ENCODE data around the gene TSPAN32.
"Not testable (repeated sequence)": the region's sequence is repeated elsewhere in the genome, so short reads cannot be mapped to it uniquely, and the experiment has no call there.

TSPAN32 gene

GRCh38 chr11:2267851-2268728 is 33.7 kb upstream of the TSPAN32 start:
- no peak for DNase-seq

- DNase-seq: peak; percentile 47
Measured at GRCh38 chr11:2268729-2269600, 32.8 kb upstream of the TSPAN32 start.

DNA sequence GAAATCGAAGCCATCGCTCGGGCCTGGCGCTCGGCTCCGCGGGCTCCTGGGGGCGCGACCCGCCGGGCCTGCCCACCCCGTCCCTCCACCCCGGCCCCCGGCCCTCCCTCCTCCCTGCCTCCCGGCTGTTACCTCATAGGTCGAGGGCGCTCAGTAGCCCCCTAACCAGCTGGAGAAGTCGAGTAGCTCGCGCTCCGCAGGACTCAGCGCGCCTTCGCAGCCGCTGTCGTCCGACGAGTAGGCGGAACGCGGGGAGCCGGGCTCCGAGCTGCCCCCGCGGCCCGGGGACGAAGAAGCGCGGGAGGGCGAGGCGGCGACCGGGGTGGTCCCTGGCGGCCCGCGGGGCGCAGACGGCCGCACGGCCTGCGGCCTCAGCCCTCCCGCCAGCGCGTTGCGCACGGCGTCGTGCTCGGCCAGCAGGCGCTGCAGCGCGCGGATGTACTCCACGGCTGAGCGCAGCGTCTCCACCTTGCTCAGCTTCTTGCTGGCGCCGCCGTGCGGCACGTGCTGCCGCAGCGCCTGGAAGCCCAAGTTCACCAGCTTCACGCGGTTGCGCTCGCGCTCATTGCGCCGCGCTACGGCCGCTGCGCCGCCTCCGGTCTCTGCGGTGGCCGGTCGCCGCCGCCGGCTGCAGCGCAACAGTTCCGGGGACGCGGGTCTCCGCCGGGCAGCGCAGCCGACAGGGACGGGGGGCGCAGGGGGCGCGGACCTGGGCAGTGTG is 32.1 kb upstream of the TSPAN32 start:
- DNase-seq: peak; percentile 48

DNA sequence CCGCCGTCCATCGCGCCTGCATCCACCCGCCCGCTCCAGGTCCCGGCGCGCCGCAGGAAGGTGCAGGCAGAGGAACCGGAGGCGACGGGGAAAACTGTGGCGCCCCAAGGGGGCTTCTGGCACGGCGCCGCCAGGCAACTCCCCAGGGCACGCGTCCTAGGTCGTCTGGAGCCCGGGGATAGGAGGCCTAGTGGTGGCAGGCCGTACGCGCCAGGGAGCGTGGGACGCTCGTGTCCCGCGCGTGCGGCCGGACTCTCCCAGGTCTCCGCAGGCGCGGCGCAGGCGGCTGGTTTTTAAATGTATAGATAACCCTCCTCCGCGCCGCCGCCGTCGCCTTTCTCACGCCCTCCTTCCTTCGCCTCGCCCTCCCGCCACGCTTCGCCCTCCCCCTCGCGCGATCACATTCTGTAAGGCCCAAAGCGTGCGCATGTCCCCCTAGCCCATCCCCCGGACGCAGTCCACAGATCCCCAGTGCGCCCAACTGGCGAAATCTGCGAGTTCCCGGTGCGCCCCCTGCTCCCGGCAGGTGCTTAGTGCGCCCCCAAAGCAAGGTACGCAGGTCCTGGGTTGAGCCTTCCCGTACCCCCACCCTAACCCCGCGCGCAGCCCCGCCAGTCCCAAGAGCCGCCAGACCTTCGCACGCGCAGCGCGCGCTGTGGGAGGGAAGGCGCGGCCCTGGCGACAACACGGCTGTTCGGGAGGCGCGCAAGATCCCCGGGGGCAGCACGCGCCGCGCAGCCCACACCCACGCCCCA is 31.3 kb upstream of the TSPAN32 start, which contains the start of gene ASCL2:
TSS of gene ASCL2 (minus strand) at position 267 of the 755 bp plus-strand sequence. CDS start at position 11, 256 bp downstream.
- DNase-seq: no peak

GRCh38 chr11:2271077-2271326 is 30.8 kb upstream of the TSPAN32 start:
- peak; percentile 67 for DNase-seq

DNA sequence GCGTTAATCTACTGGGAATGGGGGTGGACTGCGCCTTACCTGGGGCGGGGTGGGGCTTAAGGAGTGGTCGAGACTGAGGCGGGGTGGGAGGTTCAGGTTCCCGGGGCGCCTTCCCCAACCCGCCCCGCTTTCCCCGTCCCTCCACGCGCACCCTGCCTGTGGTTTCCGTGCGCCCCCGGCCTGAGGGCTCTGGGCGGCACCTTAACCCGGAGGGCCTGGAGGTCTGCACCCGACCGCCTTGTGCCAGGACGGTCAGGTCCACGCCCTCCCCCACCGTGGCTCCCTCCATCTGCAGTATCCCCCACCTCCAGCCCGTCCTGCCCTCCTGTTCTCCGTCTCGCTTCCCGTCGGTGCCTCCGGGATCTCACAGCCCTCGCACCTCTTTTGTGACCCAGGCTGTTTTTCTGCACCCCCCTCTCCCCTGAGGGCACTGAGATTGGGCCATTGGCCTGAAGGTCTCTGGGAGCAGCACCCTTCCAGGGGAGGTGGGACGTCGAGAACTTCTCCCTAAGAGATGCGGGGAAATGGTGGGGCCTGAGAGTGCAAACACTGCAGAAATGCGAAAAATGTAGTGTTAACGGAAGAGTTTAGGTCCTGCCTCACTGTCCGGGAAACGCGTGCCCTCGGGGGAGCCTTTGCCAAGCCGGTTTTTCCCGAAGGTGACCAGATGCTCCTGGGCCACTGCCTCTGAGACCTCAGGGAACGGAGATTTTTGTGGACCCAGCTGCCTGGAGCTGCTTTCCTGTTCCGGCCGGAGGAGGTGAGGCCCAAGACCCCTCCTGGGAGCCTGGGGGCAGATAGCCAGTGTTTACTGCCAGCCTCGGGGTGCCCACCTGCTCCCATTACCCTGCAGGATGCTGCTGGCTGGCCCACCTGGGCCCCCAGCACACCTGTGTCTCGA is 30.2 kb upstream of the TSPAN32 start:
- DNase-seq: no peak

- DNase-seq: no peak
Measured at GRCh38 chr11:2272228-2272945, 29.4 kb upstream of the TSPAN32 start.

- no peak for DNase-seq
Measured at GRCh38 chr11:2272946-2273280, 28.9 kb upstream of the TSPAN32 start.

- DNase-seq: no peak
Measured at GRCh38 chr11:2273311-2273710, 28.5 kb upstream of the TSPAN32 start.

DNA sequence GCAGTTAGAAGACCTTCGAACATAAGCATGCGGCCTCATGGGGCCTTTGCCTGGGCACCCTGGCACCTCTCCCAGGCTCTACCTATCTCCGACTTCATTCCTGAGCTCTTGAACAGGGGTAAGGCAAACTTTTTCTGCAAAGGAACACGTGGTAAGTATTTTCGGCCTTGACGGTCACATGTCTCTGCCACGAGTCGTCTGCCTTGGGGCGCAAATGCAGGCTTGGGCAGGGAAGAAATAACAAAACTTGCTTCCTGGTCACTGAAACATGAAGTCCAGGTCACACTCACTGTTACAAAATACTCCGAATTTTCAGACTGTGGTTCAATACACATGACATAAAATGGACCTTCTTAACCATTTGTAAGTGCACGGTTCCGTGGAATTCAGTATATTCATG is 28.0 kb upstream of the TSPAN32 start:
- DNase-seq: no peak

DNA sequence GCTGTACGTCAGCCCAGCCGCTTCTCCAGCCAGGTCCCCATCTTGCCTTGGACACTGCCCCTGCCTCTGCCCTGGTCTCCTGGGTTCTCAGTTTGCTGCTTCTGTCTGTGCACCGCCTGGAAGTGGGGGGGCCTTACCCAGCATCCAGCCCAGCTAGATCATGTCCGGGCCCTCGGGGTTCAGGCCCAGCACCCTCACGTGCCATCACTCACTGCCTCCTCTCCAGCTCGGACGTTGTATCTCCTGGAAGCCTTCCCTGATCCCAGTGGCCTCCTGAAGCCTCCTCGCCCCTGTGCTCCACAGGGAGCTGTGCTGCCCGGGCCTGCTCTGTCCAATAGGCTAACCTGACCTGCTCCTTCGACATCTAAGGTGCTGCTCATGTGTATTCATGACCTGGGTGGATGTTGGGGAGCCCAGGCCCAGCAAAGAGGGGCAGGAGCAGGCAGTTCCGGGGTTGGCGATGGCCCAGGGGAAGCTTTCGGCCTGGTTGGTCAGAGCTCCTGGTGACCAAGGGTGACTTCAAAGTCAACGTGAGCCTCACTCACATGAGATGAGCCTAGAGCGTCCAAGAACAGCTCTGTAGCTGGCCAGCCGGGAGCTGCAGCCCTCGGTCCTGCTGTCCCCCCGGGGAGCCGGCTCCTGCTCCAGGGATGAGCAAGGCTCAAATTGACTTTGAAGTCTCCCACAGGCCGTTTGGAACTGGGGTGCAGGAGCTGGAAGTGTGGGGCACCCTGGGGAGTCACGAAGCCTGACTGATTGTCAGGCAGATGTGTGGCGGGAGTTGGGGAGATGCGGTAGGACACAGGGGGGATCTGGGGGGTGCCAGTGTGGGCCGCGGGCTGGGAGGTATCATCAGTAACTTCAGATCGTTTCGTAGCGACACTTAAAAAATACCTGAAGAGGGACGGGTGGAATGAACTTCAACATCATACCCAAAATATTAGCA is 26.2 kb upstream of the TSPAN32 start:
- DNase-seq: no peak

- no peak for DNase-seq
Measured at GRCh38 chr11:2276280-2277007, 25.4 kb upstream of the TSPAN32 start.

DNA sequence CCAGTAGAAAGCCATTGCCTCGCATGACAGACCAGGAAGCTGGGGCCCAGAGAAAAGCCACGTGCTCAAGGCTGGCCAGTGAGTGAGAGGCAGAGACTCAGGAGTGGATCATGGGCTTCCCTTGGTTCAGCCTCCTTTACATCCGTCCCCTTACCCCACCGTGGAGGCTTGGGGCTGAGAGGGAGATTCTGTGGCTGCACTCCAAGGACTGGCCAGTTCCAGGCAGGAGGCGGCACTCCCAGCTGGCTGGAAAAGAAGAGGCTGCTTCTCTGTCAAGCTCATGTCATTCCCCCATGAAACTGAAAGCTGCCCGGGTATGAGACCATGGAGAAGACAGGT is 24.8 kb upstream of the TSPAN32 start:
- no peak for DNase-seq

DNA sequence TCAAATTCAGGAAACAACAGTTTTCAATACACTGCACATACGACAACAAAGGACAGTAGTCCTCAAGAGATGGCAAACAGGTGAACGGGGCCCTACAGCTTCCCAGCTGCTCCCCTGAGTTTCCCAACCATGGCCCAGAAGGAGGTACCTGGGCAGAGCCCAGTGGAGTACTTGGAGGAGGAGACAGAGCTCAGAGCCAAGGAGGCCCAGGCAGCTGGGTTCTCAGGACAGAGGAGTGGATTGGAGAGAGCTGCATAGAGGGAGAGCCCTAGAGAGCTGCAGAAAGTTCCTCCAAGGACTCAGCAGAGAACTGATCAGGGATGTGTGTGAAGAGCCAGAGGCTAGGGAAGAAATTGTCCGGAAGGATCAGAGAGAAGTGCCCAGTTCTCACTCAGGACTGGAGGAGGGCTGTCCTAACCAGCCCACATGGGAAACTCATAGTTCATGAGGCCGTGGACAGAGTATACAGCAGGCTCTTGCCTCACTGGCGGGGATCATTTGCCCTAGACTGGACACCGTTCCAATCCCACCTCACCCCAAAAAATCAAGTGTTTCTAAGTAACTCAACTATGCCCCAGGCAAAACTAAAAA is 23.8 kb upstream of the TSPAN32 start:
- DNase-seq: no peak

GRCh38 chr11:2280208-2280607 is 21.6 kb upstream of the TSPAN32 start:
- DNase-seq: no peak

- not testable (repeated sequence) for DNase-seq
Measured at GRCh38 chr11:2286350-2286749, 15.5 kb upstream of the TSPAN32 start.

DNA sequence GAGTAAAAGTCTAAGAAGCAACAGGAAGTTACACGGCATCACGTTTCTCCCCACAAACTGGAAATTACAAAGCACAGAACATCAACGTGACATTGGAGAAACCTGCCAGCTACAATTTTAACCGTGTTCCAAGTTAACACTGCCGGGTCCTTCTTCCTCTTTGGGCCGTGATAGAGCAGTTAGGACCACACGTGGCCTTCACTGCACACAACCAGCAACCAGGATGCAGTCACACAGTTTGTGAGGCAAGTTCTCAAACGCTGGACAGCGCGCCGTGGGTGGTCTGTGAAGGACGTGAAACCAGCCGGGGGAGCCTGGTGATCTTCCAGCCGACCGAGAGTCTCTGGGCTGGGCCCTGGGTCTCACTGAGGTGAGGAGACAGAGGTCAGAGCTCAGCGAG is 14.7 kb upstream of the TSPAN32 start:
- DNase-seq: no peak

DNA sequence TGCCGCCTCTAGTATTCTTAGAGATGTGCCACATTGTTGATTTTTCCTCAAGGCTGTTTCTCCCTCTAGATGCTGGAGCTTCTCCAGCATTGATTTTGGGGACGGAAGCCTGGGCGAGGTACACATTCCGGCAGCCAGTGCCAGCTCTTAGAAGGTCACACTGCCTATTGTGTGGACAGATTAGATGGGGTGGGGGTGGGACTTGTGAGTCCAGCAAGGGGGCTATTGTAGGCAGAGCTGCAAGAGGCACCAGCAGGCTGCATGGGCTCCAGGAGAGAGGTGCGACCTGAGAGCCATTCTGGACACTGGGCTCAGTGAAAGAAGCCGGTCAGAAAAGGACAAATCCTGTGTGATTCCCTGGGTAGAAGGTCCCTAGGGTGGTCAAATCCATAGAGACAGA is 12.5 kb upstream of the TSPAN32 start:
- DNase-seq: no peak

DNA sequence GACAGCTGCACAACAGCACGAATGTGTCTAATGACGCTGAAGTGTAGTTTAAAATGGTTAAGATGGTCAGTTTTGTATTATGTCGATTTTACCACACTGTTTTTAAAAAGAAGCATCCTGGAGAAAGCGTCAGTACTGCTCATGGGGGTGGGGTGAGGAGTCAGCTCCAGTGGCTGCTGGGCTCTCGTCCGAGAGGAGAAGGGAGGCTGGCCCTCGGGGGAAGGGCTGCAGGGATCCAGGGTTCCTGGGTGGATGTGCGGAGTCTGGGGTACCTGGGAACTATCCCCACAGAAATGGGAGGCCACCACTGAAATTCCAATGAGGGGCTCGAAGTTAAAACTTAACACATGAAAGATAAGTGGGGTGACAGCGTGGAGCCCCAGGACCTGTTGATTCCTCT is 12.0 kb upstream of the TSPAN32 start:
- no peak for DNase-seq

Data from CD4-positive, alpha-beta T cell treated with Interleukin-21 for 1 hour (primary cell).